ENCODE measurements around the gene IGLON5.

Gene IGLON5

DNA sequence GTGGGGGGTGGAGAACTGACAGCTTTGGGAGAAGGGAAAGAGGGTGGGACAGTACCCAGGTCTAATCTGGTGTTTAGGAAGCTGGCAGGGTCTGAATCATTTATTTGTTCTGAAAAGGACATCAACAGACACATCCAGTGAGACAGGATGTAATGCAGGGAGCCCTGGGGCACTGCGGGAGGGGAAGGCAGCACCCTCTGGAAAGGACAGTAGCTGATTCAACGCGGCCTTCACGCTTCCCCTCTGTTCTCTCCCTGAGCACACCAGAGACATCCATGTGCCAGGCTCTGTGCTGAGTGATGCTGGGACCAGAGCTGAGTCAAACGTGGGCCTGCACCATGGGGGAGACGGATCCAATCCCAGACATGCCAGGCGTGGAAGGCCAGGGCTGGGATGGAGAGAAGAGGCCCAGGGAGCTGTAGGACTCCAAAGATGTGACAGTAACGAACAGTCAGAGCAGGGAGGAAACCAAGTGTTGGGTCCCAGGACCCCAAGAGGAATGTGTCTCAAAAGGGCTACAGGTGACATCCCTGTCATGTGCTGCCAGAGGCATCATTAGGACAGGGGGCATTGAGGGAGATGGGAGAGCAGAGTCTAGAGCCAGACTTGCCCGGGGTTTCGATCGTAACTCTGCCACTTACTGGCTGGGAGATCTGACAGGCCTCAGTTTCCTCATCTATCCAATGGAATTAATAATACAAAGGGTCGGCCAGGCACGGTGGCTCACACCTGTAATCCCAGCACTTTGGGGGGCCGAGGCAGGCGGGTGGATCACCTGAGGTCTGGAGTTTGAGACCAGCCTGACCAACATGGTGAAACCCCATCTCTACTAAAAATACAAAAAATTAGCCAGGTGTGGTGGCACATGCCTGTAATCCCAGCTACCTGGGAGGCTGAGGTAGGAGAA, 53.0 kb downstream of the IGLON5 start:
- no peak for DNase-seq (ENCODE audit: low spot score)

GRCh38 chr19:51365211-51365964, 53.9 kb downstream of the IGLON5 start:
- peak; percentile 78 for DNase-seq (ENCODE audit: low spot score)

DNA sequence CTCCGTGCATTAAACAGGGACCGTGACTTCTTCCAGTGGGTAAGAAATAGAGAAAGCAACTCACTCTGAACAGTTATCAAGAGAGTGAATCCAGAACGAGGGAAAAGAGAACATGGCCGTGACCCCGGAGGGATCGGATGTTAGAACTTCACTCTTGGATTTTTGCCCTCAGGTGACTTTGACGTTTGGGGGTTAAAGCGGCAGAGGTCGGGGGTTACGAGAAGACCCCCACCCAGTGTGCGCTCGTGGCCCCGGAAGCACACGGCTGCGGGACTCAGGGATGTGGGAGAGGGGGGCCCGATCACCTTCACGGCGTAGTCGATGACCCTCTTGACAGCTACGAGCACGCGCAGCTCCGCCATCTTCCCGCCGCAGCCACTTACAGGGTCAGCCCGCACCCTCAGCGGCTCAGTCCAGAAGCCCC, 54.5 kb downstream of the IGLON5 start, which contains the start of gene ETFB:
Gene ETFB, minus strand, starts transcription at position 424 of the 424 bp plus-strand sequence. Its CDS starts 62 bp downstream, at position 362.
- DNase-seq (ENCODE audit: low spot score) = no peak

- DNase-seq (ENCODE audit: low spot score) = peak; percentile 98
Measured at GRCh38 chr19:51366389-51367254, 55.2 kb downstream of the IGLON5 start.

- no peak for DNase-seq (ENCODE audit: low spot score)
Measured at GRCh38 chr19:51367255-51367564, 55.8 kb downstream of the IGLON5 start.

GRCh38 chr19:51367565-51368365, 56.3 kb downstream of the IGLON5 start:
- DNase-seq (ENCODE audit: low spot score) = peak; percentile 96

DNA sequence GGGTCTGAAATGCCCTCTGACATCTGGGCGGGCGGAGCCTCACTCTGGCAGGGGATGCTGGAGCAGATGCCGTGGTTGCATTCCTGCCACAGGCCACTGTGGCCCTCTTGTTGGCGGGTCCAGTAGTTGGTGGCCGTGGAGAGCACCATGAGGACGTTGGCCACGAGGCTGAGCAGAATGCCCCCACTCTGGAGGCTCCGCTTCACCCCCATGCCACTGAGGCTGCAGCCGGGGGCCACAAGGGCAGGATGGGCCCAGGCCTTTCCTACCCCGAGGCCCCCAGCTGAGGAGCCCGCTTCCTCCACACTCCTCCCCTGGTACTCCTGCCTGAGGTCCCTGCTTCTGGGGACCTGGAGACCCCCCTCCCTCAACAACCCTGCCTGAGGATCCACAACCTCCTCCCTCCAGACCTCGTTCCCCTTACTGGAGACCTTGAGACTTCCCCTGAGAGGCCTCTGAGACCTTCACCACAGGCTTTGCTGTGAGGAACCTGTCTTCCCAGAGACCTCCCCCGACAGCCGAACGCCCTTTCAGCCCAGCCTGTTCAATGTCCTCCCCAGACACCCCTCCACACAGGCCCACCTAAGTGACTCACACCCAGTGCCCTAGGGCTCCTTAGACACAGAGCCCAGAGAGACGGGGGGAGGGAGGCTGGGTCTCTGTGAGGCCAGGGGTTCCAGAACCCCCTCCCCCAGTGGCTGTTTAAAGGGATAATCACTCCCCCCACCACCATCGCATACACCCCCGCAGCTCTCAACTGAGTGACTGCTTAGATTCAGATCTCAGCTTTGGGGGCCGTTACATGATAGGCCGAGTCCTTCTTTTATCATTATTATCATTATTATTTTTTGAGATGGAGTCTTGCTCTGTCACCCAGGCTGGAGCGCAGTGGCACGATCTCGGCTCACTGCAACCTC, 57.2 kb downstream of the IGLON5 start, which contains the start of gene CLDND2:
Gene CLDND2, minus strand, starts transcription at position 638 of the 917 bp plus-strand sequence. Its CDS starts 426 bp downstream, at position 212.
- no peak for DNase-seq (ENCODE audit: low spot score)

GRCh38 chr19:51370230-51370629, 58.8 kb downstream of the IGLON5 start:
- no peak for DNase-seq (ENCODE audit: low spot score)

DNA sequence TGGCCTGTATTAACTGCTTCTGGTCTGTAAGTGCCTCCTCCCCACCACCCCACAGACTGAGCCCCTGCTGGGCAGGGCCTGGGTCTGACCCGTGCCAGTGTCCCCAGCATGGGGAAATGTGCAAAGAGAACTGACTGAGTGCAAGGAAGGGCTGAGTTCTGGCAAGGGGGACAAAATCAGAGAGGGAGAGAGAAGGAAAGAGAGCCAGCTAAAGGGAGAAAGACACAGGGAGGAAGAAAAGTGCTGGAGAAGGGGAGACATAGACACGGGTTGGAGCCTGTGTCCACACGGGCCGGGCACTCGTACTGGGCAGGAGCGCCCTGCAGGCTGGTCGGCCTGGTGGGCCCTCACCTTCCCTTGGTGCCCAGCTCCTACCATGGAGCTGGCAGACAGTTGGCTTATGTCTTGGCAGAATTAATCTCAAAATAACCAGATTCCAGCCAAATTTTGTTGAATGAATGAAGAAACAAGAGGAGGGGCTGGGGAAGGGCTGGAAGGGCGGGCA, 59.8 kb downstream of the IGLON5 start:
- no peak for DNase-seq (ENCODE audit: low spot score)

GRCh38 chr19:51372021-51372648, 60.7 kb downstream of the IGLON5 start:
- DNase-seq (ENCODE audit: low spot score) = no peak

DNA sequence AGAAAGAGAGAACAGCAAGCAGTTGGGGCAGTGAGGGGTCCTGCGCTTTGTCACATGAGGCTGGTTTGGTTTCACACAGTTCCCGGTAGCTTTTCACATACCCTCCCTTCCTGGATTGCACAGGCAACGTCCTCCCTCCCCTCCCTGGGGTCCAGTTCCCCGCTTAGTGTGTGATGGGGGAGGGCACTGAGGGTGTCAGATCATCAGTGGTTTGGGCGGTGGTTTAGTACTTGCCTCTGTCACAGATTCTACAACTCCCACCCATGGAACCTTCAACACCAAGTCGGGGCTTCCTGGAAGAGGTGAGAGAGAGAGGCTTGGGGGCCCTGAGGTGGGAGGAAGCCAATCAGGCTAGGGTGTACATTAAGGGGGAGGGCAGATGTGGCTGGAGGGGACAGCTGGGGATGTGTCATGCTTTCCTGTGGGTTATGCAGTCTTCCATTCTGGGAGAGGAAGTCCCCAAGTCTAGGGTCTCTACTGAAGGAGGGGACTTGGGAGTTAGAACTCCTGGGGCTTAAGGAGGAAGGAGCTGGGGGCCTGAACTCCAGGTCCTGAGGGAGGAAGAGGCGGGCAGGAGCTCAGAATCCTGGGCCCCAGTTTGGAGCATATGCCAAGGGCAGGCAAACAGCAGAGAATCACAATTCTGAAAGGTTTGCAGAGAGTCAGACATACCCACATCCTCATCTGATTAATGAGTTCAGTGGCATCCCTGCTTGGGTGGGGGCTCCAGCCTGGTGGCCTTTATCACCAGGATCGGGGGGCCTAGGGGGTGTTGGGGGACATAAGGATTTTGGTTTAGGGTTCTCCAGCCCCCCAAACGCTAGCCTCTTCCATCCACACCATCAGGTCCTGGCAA, 61.4 kb downstream of the IGLON5 start, which contains the start of gene NKG7:
Gene NKG7, minus strand, starts transcription at position 6 of the 856 bp plus-strand sequence. CDS start 119 bp downstream, outside the sequence.
- DNase-seq (ENCODE audit: low spot score) = no peak

GRCh38 chr19:51375504-51376221, 64.2 kb downstream of the IGLON5 start:
- DNase-seq (ENCODE audit: low spot score) = no peak

- DNase-seq (ENCODE audit: low spot score) = no peak
Measured at GRCh38 chr19:51377422-51377821, 66.0 kb downstream of the IGLON5 start.

DNA sequence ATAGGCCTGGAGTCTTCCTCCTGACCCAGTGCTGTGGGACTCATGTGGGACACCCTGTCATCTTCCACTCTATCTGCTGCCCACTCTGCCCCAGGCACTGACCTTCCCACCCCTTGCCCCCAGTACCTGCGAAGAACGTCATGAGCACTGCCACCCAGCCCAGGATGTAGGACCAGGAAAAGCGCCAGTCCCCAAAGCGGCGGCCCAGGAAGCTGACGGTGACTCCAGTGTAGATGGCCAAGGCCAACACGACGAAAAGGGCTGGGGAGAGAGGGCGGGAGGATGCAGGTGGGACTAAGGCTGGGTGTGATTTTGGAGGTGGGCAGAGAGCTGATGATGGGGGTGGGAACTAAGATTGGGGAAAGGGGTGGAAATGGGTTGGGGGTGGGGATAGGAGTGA, 68.9 kb downstream of the IGLON5 start:
- DNase-seq (ENCODE audit: low spot score) = no peak
